GM11168 (cell line): ENCODE results near the gene BRD3OS.

Experiments used
- in situ Hi-C: fragments of 300-500 bp; cut with MboI; formaldehyde crosslinking; loops from one replicate; pipeline ENCODE4 v1.12.0; 2022; ENCODE audit warnings: low sequenced_read_pairs; ENCODE audit not compliant: unreplicated experiment

Gene BRD3OS, protein sequence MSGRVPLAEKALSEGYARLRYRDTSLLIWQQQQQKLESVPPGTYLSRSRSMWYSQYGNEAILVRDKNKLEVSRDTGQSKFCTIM

DNA sequence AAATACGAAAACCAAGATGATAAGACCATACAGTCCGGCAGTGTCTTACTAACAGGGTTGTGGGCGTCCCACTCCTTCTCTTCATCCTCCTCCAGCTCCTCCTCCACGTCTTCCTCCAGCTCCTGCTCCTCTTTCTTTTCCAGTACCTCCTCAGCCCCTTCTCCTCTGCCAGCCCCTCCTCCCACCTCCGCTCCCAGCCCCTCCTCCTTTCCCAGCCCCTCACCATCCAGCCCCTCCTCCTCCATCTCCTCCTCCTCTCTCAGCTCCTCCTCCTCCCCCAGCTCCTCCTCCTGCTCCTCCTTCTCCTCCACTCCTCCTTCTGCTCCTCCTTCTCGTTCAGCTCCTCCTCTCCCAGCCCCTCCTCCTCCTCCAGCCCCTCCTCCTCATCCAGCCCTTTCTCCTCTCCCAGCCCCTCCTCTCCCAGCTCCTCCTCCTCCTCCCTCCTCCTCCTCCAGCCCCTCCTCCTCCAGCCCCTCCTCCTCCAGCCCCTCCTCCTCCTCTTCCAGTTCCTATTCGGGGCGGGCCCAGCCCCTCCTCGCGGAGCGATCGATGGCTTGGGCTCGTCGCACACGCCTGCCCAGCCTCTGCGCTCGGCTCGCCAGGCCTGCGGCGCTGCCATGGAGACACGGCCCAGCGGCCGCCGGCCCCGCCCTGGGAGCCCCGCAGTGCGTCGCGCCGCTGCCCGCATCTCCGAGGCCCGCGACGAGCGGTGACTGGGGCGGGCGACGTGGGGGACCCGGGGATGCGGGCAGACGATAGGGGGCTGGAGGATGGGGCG lies at the start of gene BRD3OS:
TSS of gene BRD3OS (plus strand) at position 654 of the 778 bp plus-strand sequence. CDS start 1,267 bp downstream, outside the sequence.
- in situ Hi-C loops, result loop anchor here (25.0 kb wide), 1 partner anchor 488 kb away; the partner anchor contains the start of gene ADAMTSL2

DNA sequence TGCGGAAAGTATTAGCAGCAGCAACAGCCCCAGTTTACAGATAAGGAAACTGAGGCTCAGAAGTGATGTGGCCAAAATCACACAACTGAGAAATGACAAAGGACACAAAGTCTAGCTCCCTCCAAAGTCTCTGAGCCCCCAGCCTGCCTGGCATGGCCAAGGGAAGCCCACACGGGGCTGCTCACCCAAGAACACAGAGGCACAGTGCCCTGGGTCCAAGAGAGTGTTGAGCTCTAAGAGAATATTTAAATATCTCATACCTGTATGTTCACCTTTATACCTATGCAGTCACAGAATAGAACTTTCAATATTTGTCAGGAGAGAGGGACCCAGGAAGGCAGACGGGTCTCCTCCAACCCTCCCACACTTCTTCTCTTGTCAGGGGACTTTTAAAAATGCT lies 49.8 kb upstream of the BRD3OS start:
- in situ Hi-C loops, result loop anchor here (10.0 kb wide), 1 partner anchor 71 kb away; no protein-coding TSS in a partner anchor

DNA sequence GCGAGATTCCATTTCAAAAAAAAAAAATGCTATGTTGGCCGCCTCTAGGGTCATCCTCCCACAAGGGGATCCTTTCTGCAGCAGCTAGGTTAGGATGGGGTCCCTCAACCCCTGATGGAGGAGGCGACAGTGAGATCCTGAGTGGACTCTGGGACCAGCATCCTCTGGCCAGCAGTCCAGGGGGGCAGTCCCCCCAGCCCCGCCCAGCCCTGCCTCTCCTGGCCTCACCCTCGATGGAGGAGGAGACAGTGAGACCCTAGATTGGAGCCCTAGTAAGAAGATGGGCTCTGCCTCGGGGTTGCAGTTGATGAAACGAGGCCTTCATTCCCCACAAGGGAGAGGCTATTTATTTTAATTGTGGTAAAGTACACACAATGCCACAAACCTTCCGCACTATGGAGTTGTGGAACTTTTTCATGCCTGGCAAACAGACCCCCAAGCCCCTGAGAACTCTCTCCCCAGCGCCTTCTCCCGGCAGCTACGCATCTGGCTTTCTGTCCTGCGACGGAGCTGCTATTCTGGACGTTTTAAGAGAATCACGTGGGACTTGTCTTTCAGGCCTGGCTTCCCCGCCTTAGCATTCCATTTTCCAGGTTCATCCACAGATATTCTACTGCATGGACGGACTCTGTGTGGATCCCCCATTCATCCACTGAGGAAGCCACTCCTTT lies 49.0 kb upstream of the BRD3OS start:
- in situ Hi-C loops, result loop anchor here (10.0 kb wide), 1 partner anchor 72 kb away; no protein-coding TSS in a partner anchor

DNA sequence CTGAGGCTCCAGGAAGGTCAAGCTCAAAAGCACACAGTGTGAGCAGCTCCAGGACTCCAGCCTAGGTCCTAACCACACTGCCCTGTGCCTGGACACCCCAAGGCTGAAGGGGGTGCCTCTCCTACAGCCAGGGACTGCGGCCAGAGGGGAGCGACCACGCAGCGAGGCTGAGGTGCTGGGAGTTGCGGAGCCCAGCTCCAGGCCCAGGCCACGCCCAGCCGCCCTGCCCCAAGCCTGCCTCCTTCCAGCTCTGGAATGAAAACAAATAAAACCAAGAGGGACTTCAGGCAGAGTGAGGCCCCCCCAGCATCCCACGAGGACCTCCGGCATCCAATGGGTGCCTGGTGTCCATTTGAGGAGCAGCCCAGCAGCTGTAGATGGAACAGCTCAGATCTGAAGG lies 48.4 kb upstream of the BRD3OS start:
- in situ Hi-C loops, result loop anchor here (10.0 kb wide), 1 partner anchor 72 kb away; no protein-coding TSS in a partner anchor

DNA sequence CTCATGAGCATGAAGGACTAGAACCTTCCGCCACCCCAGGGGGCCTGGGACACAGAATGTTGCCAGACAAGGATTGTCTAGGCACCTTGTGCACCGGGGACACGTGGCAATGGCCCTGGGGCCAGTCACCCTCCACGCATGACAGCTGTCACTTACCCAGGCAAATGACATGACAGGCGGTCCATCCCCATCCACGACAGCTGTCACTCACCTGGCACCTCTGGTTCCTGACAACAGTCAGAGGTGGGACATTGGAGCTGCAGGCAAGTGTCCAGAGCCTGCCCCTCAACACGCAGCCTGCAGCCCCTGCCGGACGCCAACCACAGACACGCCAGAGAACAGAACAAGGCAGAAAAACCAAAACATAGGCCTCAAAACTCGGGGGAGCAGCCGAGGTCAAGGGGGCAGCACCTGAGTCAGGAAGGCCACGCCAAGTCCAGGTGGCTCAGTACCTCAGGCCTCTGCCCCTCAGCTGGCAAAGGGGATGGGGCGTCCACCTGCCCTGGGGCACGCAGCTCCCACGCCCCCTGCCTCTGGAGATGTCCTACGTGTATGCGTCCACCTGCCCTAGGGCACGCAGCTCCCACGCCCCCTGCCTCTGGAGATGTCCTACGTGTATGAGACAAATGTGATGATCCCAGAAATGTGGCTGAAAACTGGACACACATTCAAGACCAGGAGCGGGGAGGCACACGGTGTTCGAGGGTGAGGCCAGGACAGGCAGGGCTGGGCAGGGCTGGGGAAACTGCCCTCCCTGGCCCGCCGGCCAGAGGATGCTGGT lies 47.7 kb upstream of the BRD3OS start:
- in situ Hi-C loops, result loop anchor here (10.0 kb wide), 1 partner anchor 73 kb away; no protein-coding TSS in a partner anchor

DNA sequence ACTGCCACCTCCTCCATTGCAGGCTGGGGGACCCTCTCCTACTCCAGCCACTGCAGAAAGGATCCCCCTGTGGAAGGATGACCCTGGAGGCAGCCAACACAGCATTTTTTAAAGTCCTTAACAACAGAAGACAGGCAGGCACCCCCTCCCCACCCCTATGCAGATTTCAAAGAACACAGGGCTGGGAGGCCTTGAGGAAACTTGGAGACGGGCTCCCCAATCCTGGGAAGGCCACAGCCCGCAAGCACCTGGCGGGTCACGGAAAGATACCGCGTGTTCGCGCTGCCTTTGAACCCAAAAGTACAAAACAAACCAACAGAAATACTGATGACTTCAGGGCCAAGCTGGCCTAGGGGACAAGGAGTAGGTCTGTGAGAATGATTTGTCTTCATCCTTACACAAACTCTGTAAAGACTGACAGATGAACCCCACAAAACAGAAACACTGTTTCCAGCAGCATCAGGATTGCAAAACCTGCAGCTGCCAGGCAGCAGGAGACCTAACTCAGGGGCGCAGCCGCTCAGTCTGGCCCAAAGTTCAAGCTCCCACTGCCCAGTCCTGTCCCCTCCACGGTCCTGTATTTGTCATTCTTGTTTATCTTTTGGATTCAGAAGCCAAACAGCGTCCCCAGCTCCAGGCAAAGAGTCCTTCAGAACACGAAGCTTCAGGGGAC lies 46.9 kb upstream of the BRD3OS start:
- in situ Hi-C loops, result loop anchor here (10.0 kb wide), 1 partner anchor 74 kb away; no protein-coding TSS in a partner anchor

DNA sequence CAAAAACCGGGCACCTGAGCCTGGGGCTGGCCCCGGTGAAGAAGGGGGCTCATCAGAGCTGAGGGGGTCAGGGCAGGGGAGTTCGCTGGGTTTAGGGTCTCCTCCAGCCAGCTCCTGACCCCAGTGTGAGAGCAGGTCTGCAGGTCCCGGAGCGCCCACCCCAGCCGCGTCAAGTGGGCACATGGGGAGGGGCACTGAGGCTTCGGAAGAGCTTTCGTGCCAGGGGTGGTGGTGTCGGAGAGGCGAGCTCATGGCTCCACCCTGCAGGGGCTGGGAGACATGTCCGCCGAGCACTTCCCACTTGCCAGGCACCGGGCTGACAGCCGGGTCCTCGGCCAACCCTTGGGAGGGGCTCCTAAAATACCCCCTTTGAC lies 46.4 kb upstream of the BRD3OS start:
- in situ Hi-C loops, result loop anchor here (10.0 kb wide), 1 partner anchor 74 kb away; no protein-coding TSS in a partner anchor

DNA sequence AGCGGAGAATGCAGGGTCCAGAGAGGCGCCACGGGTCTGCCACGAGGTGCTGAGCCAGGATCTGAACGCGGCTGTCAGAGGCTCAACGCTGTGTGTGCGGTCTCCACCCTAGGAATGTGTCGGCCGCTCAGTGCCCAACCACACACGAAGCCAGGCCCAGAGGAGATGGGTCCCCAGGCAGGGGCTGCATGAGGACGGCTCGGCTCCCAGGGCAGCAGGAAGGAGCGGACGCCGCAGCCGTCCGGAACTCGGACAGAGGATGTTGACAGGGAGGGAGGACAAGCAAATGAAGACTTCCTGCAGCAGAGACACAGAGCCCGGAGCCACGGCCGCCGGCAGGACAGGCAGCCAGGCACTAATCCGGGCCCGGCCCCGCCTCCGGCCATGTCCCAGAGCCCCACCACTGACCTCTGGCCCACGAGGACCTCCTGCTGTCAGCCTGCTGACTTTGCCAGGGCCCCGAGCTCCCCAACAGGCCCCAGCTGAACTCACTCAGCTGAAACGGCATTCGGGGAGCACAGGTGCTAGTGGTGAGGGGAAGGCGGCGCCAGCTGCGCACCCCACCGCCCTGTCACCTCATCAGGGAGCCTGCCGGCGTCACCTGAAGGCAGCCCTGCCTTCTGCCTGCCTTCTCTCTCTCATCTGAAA lies 45.9 kb upstream of the BRD3OS start:
- in situ Hi-C loops, result loop anchor here (10.0 kb wide), 1 partner anchor 75 kb away; no protein-coding TSS in a partner anchor

DNA sequence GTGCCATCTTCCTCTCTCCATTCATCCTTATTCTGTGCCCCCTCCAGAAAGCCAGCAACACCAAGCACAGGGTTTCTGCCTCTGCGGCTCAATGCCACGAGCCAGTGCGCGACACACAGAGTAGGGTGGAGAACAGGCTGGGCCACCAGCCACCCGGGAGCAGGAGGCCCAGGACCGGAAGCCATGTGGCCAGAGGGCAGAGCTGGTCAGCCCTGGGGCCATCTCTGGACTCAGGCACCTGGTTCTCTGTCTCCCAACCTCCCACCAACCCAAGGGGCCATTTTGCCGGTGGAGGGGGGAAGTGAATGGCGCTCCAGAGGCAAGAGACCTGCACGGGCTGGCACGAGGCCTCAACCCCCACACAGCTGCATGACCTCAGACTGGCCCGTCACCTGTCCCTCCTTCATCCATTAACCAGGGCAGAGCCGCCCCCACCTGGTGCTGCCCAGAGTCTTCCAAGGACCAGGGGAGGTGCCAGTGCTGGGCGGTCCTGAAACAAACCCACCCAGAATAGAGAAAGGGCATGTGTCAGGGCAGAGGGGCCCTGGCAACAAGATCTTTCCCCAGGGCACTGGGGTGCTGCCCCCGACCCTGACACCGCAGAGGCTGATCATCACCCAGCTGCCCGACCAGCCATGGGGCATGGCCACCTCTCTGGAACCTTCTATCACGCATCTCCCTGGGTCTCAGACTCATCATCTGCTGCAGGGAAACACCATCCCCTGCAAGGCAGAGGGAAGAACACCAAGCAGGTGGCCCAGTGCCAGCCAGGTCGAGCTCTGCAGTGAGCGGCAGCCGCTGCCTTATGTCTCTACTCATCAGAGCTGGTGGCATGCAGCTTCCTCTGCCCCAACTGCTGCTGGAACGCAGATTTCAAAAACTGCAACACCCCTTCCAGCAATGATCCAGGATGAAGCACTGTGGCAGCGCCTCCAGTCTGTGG lies 45.1 kb upstream of the BRD3OS start:
- in situ Hi-C loops, result loop anchor here (10.0 kb wide), 1 partner anchor 75 kb away; no protein-coding TSS in a partner anchor

DNA sequence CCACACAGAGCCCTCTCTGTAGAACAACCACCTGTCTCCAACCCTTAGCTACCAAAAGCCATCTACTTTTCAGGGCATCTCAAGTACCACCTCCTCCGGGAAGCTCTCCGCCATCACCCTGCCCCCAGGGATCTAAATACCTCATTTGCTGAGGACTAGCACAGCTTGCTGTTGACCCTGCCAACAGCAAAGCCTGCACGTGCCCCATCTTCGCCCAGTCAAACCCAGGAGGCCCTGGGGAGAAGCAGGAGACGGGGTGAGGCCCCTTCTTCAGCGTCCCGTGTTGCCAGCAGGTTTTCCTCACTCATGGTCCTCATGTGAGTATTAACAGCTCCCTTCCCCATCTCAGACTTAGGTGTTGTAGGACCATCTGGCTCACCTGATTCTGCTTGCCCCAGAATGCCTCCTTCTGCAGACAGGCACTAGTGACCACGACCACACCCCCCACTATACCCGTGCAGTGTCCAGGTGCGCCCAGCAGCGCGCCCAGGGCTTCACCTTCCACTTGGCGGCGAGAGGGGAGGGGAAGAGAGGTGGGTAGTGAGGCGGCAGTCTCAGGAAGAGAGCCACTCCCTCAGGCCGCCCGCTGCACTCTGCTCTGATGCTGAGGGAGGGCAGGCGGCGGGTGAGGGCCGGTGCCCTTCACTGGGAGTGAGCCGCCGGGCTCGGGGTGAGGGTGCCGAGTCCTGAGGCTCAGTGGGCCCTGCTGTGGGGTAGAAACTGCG lies 44.3 kb upstream of the BRD3OS start:
- in situ Hi-C loops, result no loop called here

DNA sequence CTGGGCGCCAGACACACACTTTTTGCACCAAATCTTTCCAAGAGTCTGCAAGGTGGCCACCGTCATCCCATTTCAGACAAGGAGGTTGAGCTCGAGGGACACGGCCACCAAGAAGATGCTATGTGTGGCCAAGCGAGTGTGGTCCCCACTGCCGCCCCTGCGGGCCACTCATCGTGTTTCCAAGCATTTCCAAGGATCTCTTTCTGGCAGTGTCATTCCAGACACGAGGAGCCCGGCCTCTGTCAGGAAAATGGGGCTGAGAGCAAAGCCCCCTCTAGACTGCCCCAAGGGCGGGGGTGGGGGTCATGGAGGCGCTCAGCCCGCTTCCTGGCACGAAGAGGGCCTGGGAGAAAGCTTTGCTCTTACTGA lies 43.7 kb upstream of the BRD3OS start:
- in situ Hi-C loops, result no loop called here

DNA sequence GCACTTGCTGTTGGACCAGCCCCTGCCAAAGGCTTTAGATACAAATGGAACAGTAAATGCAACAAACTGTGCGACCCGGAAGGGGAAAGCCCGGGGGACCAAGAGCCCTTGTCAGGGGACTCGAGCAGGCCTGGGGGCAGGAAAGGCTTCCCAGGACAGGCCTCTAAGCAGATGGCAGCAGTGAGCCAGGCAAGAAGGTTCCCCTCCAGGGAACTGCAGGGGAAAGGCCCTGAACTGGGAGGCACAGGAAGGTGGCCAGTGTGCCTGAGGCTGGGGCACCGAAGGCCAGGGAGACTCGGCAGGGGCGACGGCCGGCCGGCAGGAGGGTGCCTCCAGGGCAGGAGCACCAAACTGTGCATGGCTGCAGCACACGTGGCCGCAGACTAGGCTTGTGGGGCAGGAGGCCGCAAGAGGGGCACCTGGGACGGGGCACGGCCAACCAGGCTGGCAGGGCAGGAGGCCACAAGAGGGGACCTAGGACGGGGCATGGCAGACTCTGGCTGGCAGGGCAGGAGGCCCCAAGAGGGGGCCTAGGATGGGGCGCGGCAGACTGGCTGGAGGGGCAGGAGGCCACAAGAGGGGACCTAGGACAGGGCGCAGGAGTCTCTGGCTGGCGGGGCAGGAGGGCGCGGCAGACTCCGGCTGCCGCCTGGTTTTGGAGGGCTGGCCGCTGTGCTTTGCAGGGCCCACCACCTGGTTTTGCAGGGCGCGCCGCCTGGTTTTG lies 43.2 kb upstream of the BRD3OS start:
- in situ Hi-C loops, result no loop called here

DNA sequence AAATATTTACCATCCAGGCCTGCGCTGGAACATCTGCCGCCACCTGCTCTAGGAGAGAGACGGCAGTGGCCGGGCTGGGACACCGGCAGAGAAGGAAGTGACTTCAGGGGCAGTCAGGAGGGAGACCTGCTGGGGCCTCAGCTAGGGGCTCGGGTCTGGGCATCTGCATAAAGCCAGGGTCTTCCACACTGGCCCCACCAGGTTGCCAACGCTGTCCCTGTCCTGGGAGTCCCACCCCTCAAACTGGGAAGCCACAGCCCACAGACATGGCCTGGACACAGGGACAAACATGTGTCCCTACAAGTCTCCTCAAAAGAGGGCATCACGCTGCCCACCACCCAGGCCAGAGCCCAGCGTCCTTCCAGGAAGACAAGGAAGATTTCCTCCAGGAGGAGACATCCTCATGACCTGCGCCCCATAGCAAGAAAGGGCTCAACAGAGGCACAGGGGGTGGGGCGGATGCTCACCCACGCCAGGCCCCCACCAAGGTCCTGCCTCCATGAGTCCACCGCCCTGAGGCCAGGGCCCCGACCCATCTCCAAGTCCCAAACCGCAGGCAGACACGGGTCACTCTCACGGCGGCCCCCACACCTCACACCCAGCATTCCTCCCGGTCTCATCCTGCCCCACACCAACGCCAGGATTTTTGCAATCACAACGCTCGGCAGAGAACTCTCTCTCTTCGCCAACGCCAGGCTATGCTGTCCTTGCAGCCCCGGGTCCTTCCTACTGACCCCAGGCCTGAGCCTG lies 42.1 kb upstream of the BRD3OS start:
- in situ Hi-C loops, result no loop called here

DNA sequence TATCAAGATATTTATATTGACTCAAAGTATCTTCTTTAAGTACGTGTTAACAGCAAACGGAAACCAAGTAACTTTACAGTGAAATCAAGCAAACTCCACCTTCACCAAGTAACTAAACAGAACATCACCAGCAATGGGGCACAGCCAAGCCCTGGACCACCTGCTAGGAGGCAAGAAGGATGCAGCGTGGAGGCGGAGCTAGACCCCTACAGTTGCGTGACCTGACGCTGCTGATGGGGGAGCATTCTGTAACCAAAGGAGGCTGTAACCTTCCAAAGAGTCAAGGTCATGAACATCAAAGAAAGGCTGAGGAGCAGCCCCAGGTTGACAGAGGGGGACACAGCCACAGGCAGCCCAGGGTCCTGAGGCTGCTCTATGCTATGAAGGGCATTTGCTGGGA lies 39.2 kb upstream of the BRD3OS start:
- in situ Hi-C loops, result no loop called here

DNA sequence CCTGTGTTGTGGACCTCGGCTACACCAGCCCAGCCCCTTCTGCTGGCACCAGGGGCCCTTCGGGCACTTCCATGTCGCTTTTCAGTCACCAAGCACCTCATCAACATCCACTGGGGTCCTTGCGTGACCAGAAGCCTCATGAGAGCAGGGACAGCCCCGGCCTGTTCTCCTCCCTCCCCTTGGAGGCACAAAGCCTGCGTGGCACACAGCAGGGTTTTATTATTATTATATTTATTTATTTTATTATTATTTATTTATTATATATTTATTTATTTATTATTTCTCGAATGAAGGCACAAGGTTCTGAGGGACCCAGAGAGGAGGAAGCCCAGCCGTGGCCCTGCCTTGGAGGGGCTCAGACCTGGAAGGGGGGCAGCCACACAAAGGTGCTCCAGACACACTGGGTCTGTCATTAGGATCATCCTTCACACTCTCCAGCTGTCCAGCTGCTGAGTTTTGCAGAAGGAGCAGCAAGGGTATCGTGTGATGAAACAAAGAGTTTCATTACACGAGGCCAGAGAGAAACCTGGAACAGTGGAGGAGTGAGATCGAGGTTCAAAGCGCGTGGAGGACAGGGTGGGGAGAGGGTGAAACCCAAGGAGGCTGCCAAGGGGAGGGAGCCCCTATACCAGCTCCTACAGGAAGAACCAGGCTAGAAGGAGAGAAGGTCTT lies 38.4 kb upstream of the BRD3OS start:
- in situ Hi-C loops, result no loop called here

DNA sequence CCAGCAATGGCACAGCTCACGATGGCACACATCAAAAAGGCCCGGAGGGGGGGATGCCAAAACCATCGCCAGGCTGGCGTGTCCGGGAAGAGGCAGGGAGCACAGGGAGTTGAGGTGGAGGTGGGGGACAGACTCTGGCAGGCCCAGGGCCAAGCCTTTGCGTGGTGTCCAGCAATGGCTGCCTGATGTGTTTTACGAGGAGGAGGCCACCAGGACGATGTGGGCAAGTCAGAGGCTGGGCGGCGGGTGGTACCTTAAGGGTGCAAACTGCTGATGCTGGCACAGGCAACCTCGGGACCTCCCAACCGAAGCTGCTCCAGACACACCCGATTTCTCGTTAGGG lies 37.9 kb upstream of the BRD3OS start:
- in situ Hi-C loops, result no loop called here
